Spleen (tissue), 7 donors: ENCODE data around the gene ISOC2.

Experiments used
- CTCF ChIP-seq, 11 experiments: fragments of 200-600 bp in 7 of 11; fragments of 450-650 bp in 4 of 11; sonication (generic) in 4 of 11; IDR thresholded peaks in 8 of 11; conservative IDR thresholded peaks in 3 of 11; 1 replicate in 7 of 11; 2 replicates in 4 of 11; pipeline versions ENCODE4 v1.4.0 to v1.8.0; 2016 to 2021; ENCODE audit warnings: antibody characterized with exemption in 11 of 11, inconsistent platforms in 4 of 11, mild to moderate bottlenecking in 1 of 11
- POLR2A ChIP-seq, 3 donors: fragments of 450-650 bp; IDR thresholded peaks; one replicate each; pipeline ENCODE4 v1.5.1; 2017; ENCODE audit warnings: antibody characterized with exemption in 3 of 3, mild to moderate bottlenecking in 1 of 3
- POLR2AphosphoS5 ChIP-seq, 3 donors: sonication (generic); formaldehyde crosslinking; IDR thresholded peaks; one replicate each; pipeline ENCODE4 v1.5.1; 2017; ENCODE audit warnings: antibody characterized with exemption in 3 of 3
- donor health status: DM: no; HTN: no; CAD: no; lungs with moderate emphysema.
- donor health status: DM: no; HTN: no; CAD: no.
- donor health status: DM: no; HTN: no; CAD: no.

GRCh38 chr19:55454787-55455243, 6.6 kb downstream of the ISOC2 start:
- peak in 10 of 11 experiments; percentile 15 to 66 (median 46) for TF ChIP-seq CTCF (IDR thresholded peaks at IDR 0.05 in 8 of 11, conservative IDR thresholded peaks at IDR 0.05 in 3 of 11)
- TF ChIP-seq POLR2AphosphoS5 (IDR thresholded peaks at IDR 0.05) = no peak
- no peak for TF ChIP-seq POLR2A (IDR thresholded peaks at IDR 0.05)
